ENCODE data around the gene TCIRG1.
A peak's percentile ranks its signal among the peaks of the same experiment; 100 is the strongest.
"Not testable (repeated sequence)": the region's sequence is repeated elsewhere in the genome, so short reads cannot be mapped to it uniquely, and the experiment has no call there.

Gene TCIRG1

DNA sequence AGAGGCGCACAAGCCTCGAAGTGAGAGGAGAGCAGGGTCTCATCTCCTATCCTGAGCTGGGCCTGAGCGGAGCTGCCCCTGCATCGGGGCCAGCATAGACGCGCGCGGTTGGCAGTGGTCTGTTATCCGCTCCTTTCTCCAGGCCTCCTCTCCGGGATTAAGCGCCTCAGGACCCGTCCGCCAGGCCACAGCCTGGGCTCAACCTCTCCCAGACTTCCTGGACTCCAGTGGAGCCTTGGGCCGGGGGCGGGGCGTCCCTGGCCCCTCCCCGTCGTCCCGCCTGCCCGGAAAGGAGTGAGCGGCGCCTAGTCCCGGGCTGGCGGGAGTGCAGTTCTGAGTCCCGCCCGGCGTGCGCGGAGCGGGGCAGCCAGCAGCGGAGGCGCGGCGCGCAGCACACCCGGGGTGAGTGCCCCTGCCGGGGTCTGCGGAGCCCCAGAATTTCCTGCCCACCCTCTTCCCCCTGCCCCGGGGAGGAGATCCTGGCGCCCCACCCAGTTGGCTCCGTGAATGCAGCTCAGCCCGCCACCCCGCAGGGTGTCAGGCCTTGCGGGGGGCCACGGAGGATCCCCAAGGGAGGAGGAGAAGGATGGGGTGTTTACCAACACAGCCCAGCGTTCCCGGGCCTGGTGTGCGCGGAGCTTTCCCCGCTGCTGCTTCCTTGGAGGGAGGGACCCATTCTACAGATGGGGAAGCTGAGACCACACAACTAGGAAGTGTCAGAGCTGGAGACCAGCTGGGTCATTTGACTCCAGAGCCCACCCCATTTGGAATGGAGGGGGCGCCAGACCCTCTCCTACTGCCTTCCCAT lies at the start of gene TCIRG1:
Gene TCIRG1, plus strand, starts transcription at position 308 of the 808 bp plus-strand sequence. CDS start 2,247 bp downstream, outside the sequence.
- DNase-seq (ENCODE audit: low read depth in 1 of 2, low spot score in 1 of 2): peak; percentile 35 to 51

DNA sequence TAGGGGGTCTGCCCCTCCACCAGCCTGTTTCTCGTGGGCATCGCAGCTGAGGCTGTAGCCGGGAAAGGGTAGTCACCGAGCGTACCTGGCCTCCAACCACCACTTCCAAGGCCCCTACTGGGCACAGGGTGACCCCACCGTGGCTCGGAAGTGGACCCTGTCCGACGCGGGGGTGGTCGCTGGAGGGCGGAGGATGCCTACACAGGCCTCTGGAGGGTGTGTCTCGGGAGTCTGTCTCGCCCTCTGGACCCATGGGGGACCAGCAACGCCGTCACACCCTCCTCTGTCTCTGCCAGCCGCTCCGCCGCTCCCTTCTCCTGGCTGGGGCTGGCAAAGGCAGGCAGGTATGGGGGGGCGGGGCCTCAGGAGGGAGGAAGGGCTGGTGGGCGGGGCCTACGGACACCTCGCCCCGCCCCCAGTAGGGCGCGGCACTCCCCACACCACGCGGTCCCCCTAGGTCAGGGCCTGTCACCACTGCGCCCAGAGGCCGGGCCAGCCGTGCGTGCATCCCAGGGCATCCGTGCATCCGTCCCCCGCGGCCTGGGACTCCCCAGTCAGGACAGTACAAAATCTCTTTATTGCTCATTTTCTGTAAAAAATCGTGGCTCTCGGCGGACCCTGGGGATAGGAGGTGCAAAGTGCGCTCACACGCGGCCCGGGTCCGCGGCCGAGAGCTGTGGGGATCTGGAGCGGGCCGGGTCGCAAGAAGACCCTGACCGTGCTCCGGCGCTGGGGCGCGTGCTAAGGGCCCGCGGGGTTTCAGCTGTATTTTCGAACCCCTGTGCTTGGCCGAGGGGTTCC lies 48.1 kb upstream of the TCIRG1 start:
- DNase-seq (ENCODE audit: low read depth in 1 of 2, low spot score in 1 of 2): not testable (repeated sequence)

DNA sequence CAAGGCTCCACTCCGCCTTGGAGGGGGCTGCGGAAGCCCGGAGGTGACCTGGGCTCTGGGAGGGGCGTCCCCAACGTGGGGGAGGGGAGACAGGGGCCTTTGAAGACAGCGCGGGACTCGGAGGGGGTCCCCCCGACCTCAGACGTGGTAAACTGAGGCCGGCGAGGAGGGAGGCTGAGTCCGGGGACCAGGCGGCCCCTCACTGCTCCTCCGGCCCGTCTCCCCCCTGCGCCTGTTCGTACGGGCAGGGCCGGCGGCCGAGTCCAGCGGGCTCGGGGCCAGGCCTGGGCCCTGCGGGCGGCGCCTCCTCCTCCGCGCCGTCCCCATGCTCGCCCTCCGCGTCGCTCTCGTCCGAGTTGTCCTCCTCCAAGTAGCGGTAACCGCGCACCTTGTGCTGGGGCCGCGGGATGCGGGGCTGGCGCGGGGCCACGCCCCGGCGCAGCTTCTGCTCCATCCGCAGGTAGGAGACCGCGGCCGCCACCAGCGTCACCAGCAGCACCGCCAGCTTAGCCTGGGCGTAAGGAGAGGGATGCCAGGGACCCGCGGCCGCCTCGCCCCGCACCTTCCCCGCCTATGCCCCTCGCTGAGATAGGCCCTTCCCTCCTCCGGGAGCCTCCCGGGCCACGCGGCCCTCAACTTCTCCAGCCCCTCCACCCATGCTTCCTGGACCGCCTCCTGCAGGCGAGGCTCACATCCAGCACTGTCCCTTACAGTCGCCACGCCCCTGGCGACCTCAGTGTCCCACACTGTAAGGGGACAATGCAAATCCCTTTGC lies 47.3 kb upstream of the TCIRG1 start:
- DNase-seq (ENCODE audit: low read depth in 1 of 2, low spot score in 1 of 2): not testable (repeated sequence)

DNA sequence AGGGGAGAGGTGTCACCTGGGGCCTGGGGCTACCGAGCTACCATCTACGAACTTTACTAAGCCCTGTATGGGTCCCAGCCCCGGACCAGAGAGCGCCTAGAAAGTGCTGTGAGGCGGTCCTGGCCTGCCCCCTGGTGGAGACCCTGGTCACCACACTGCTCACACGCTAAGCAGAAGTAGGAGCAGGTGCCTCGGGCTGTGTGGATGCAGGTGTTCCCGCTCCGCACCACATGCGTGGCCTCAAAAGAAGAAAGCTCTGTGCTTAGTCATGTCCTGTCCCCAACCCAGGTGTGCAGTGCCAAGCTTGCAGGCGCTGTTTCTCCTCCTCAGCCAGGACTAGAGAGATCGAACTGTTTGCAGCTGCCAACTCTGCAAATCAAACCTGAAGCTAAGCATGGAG lies 45.0 kb upstream of the TCIRG1 start:
- peak; percentile 14 to 25 for DNase-seq (ENCODE audit: low read depth in 1 of 2, low spot score in 1 of 2)

DNA sequence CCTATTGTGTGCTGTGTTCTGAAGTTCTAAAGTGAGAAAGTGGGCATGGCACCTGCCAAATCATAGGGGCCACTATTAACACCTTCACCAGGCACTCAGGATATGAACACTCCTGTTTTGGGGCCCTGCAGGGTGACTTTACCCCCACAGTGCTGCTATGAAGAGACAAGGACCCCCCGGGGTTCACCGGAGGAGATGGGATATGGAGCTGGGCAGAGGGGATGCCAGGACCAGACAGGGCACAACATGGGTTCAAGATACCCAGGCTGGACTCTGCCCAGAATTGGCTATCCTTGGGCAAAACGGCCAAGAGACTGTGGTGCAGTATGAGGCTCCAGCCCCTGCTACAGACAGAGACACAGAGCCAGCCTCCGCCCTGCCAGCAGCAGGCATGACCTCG lies 44.4 kb upstream of the TCIRG1 start:
- not testable (repeated sequence) for DNase-seq (ENCODE audit: low read depth in 1 of 2, low spot score in 1 of 2)

DNA sequence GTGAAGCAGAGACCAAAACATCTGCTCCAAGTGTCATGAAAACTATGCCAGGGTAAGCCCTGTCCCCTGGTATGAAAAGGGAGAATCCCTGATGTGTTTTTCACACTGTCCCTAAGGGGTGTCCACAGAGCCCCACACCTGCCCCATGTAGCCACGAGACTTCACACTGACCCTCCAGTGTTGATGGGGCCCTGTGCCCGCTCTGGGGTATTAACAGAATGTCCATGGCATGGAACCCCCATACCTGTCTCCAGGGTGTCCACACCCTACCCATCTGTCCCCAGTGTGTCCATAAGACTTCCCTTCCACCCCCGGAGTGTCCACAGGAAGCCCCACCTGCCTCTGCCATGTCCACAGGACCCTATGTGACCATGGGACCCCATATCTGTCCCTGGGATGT lies 43.7 kb upstream of the TCIRG1 start:
- not testable (repeated sequence) for DNase-seq (ENCODE audit: low read depth in 1 of 2, low spot score in 1 of 2)

DNA sequence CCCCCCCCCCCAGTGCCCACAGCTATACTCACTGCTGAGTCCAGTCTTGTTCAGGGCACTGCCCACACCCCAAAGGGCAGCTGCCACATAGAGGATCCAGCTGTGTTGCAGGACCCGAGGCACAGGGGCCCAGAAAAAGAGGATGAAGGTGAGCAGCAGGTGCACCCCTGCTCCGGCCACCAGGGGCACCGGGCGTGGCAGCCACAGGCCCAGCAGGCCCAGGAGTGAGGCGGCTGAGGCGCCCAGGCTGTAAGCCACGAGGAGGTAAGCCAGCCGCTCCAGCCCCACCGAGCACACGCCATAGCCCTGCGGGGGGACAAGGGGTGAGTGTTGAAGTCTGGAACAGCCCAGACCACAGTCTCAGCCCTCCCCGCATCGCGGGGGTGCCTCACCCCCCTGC lies 43.2 kb upstream of the TCIRG1 start:
- DNase-seq (ENCODE audit: low read depth in 1 of 2, low spot score in 1 of 2): not testable (repeated sequence)

DNA sequence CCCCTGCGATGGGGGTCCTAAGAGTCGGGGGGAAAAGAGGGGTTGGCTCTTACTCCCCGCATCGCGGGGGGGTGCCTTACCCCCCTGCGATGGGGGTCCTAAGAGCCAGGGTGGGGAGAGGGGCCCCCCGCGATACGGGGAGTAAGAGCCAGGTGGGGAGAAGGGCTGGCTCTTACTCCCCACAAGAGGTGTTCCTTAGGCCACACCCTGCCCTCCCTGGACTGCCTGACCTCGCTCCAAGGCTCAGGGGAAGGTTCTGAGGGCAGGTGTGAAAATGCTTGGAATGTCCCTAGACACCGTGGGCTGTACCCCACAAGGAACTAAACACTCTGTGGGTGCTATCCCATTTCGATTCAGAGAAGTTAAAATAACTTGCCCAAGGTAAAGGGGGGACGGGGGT lies 42.8 kb upstream of the TCIRG1 start:
- no peak for DNase-seq (ENCODE audit: low read depth in 1 of 2, low spot score in 1 of 2)

DNA sequence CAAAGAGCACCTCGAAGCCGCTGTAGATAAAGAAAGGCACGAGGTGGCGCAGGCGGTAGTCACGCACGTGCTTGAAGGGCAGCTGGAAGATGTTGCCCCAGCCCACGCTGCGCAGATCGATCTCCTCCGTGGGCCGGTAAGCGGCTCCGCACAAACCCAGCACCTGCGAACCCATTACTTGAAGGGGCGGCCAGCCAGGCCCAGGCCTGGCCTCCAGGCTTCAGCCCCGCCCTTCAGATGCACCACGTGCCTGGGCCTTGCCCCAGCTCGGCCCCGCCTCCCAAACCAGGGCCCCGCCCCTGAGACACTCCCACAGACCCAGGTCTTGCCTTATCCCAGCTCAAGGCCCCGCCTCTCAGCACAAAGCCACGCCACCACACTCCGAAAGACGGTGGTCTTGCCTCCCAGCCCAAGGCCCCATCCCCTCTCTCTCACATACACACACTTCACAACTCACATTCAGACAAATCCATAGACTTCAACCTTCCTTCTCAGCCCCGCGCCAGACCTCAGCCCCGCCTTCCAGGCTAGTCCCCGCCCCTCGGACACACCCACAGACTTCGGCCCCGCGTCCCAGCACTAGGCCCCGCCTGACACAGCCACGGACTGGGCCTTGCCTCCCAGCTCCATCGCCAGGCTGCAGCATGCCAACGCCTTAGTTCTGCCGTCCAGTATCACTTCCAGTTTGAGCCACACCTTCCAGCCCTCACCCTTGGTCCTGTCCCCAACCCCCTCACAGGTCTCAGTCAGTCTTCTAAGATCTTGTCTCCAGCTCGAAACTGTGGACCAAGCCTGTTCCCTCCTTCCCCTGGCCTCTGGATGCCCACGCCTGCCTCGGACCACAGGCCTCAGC lies 42.0 kb upstream of the TCIRG1 start:
- no peak for DNase-seq (ENCODE audit: low read depth in 1 of 2, low spot score in 1 of 2)

- DNase-seq (ENCODE audit: low read depth in 1 of 2, low spot score in 1 of 2): no peak
Observed at GRCh38 chr11:67997475-67997921, 41.3 kb upstream of the TCIRG1 start.

DNA sequence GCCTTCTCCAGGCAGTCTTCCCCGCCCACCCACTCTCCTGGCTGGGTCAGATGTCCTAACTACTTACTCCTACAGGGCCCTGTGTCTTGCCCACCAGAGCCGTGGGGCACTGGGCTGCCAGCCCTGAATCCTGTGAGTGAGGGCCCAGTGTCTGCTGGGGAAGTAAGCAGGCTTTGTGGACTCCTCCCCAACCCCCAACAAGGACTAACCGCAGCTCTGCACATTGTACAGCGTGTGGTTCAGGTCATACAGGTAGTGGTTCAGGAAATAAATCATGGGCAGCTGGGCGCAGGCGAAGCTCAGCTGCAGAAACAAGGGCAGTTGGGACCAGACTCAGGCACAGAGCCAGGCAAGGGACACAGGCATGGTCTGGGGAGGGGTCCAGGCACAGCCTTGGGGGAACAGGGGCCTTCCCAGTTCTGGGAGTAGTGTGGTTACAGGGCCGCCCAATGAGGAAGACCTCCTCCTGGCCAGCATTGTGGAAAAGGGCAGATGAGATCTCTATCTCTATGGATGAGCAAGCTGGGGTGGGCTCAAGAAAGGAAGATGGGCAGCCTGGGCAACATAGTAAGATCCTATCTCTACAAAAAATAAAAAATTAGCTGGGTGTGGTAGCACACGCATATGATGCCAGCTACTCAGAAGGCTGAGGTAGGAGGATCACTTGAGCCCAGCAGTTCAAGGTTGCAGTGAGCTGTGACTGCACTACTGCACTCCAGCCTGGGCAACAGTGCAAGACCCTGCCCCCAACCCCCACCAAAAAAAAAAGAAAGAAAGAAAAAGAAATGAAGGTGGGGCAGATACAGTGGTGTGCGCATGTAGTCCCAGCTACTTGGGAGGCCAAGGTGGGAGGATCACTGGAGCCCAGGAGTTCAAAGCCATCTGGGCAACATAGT lies 40.4 kb upstream of the TCIRG1 start:
- DNase-seq (ENCODE audit: low read depth in 1 of 2, low spot score in 1 of 2): no peak

GRCh38 chr11:67999201-67999629 lies 39.6 kb upstream of the TCIRG1 start:
- no peak for DNase-seq (ENCODE audit: low read depth in 1 of 2, low spot score in 1 of 2)

- DNase-seq (ENCODE audit: low read depth in 1 of 2, low spot score in 1 of 2): no peak
Observed at GRCh38 chr11:67999704-68000103, 39.1 kb upstream of the TCIRG1 start.

- DNase-seq (ENCODE audit: low read depth in 1 of 2, low spot score in 1 of 2): no peak
Observed at GRCh38 chr11:68002575-68002937, 36.3 kb upstream of the TCIRG1 start.

DNA sequence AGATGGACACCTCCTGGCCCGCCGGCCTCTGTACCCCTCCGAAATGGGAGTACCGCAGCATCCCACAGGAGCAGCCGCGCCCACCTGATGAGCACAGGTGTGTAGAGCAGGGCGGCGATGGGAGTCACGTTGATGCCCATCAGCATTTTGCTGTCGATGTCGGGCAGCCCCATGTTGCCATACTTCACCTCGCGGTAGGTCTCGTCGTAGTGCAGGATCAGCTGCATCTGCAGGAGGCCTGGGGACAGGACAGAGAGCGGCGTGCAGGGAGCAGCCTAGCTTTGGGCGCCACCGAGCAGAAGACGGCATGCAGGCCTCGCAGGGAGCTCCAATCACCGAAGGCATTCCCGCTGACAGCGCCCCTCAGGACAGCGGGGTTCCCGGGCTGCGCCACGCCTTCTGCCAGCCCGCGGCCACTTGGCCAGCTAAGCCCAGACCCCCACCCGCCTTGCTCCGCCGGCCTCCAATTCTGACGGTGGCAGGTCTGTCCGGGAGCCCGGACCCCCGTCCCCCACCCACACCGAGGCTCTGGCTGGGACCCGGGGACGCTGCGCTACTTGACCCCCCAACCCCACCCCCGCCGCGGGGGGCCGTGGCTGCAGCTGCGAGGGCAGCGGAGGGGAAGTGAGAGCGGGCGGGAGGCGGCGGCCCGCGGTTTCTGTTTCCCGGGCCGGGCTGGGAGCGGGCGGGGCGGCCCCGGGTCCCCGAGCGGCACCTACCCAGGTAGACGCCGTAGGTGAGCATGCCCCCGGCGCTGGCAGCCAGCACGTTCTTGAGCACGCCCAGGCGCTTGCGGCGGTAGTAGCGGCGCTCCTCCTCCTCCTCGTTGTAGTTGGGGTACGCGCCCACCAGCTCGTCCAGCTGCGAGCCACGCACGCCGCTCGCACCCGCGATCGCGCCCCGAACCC lies 35.6 kb upstream of the TCIRG1 start:
- DNase-seq (ENCODE audit: low read depth in 1 of 2, low spot score in 1 of 2): peak; percentile 16 to 45

DNA sequence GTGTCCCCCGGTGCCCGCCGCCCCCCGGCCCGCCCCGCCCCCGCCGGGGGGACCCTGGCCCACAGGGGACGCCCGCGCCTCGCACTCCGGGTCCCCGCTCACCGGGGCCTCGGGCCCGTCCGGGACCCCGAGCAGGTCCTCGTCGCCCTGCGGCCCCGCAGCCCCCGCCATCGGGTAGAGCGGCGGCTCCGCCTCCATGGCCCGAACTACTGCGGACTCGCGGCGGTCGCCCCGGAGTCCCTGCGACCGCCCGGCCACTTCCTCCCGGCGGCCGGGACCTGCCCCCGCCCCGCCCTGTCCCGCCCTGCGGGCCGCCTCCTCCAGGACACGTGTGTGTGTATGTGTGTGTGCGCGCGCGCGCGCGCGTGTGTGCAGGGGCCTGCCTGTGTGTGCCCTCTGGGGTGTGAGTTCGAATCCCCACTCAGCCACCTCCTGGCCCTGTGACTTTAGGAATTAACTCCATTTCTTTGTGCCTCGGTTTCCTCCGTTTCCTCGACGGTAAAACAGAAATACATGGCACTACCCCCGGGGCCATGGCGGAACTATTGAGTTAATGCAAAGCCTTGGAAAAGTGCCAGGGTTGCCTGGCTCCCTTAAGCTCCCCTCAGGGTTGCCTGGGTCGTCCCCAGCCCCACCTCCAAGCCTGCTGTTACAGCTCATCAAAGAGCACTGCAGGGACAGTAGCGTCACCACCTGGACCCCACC lies 34.8 kb upstream of the TCIRG1 start, which contains the start of gene UNC93B1:
Gene UNC93B1, minus strand, starts transcription at position 252 of the 705 bp plus-strand sequence. Its CDS starts 54 bp downstream, at position 198.
- peak; percentile 54 to 67 for DNase-seq (ENCODE audit: low read depth in 1 of 2, low spot score in 1 of 2)

DNA sequence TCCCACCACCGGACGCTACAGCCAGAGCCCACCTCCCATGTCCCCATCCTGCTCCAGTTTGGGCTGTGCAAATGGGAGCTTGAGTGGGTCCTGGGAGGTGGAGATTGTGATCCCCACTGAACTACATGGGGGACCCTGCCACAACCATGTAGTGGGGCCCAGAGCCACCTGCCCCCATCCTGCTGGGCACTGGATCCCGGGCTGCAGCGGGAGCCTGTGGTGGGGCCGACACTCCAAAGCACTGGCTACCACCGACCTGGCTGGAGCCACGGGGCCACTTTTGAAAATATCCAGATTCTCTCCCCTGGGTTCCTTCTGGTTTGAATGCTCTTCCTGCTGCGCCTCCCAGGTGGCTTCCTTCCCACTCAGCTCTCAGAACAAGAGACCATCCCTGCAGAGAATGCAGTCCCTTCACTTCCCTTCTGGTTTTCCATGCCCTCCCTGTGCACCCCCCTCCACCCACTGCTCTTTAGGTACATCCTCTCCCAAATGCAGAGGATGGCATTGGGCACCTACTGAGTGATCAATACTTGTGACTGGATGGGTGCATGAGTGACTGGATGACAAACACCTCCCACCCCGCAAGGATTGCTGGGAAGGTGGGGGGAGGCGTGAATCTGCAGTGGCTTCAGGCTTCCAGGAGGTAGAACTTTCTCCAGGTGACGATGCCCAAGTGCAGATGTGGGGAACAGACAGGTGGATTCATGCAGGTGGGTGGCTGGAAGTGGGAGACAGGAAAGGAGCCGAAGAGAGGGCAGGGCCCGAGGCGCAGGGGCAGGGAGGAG lies 34.1 kb upstream of the TCIRG1 start:
- no peak for DNase-seq (ENCODE audit: low read depth in 1 of 2, low spot score in 1 of 2)

All from stimulated activated CD4-positive, alpha-beta T cell treated with anti-CD3 and anti-CD28 coated beads, Interleukin-15, amount 100 ng/mL, for 1 hour (primary cell).